Sigmoid colon (tissue), 4 donors: ENCODE measurements around the gene CALY.

Source experiments
- POLR2AphosphoS5 ChIP-seq, 4 donors: sonication (generic); formaldehyde crosslinking; IDR thresholded peaks; one replicate each; pipeline ENCODE4 v1.6.1; 2017; ENCODE audit warnings: antibody characterized with exemption in 4 of 4
- TF ChIP-seq, protein P1 (sequence below), 4 experiments: fragments of 450-650 bp in 3 of 4; fragments of 200-600 bp in 1 of 4; IDR thresholded peaks; one replicate each; pipeline ENCODE4 v1.5.1; 2016 to 2019; ENCODE audit warnings: antibody characterized with exemption in 4 of 4, mild to moderate bottlenecking in 3 of 4, moderate library complexity in 2 of 4

DNA sequence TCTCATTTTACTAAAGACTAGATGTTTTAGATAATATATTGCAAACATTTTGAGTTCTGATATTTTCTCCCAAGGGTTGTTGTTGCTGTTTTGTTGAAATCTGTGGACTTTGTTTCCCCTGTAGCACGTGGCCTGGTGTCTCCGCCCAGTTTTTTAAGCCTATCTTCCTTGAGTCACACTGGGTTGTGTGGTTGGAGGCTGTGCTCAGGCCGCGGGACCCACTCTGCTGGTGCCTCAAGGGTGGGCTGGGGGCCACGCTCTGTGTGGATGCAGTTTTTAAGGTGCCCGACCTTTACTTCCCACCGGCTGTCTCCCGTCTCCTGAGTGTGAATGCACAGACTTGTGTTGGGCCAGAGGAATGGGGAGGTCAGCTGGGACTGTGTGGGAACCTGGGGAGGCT is 6.2 kb upstream of the CALY start:
- TF ChIP-seq, protein P1, sequence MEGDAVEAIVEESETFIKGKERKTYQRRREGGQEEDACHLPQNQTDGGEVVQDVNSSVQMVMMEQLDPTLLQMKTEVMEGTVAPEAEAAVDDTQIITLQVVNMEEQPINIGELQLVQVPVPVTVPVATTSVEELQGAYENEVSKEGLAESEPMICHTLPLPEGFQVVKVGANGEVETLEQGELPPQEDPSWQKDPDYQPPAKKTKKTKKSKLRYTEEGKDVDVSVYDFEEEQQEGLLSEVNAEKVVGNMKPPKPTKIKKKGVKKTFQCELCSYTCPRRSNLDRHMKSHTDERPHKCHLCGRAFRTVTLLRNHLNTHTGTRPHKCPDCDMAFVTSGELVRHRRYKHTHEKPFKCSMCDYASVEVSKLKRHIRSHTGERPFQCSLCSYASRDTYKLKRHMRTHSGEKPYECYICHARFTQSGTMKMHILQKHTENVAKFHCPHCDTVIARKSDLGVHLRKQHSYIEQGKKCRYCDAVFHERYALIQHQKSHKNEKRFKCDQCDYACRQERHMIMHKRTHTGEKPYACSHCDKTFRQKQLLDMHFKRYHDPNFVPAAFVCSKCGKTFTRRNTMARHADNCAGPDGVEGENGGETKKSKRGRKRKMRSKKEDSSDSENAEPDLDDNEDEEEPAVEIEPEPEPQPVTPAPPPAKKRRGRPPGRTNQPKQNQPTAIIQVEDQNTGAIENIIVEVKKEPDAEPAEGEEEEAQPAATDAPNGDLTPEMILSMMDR (IDR thresholded peaks at IDR 0.05): no peak
- TF ChIP-seq POLR2AphosphoS5 (IDR thresholded peaks at IDR 0.05): no peak
